ENCODE measurements around the gene DPEP2.
"Not testable (repeated sequence)": the region's sequence is repeated elsewhere in the genome, so short reads cannot be mapped to it uniquely, and the experiment has no call there.

The DPEP2 gene

DNA sequence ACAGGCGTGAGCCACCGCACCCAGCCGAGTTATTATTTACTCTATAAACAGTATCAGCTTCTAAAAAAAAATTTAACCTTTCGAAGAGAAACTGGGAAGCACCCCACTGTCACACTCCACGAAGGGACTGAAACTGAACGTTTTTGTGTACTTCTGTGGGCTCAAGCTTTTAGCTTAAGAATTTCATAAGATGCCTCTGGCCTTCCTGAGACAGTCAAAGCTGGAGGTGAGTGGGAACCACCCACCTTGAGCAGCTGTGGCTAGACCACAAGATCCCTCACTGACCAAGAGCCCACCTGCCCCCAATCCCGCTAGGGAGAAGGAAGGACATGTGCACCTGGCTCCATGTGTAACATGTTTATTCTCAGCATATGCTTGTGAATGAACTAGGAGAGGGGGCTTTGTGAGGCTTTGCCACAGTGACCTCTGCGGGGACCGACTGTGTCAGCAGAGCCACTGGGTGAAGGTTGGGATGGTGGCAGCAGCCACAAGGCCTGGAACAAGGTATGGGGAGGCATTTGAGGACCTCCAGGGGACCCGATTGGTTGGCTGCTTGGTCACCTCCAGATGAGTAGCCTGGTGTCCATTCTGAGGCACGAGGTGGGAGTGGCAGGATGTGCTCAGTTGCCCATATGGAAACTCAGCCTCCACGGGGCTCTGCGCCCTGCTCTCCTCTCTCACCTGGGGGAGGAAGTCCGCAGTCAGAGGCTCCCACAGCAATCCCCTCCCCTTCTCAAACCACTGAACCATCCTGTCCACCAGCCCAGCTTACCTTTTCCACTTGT is 23.8 kb downstream of the DPEP2 start:
- DNase-seq, result no peak

DNA sequence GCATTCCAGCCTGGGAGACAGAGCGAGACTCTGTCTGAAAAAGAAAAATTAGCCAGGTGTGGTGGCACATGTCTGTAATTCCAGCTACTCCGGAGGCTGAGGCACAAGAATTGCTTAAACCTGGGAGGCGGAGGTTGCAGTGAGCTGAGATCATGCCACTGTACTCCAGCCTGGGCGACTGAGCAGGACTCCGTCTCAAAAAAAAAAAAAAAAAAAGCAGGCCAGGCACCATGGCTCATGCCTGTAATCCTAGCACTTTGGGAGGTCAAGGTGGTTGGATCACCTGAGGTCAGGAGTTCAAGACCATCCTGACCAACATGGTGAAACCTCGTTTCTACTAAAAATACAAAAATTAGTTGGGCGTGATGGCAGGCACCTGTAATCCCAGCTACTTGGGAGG is 27.0 kb downstream of the DPEP2 start:
- DNase-seq, result not testable (repeated sequence)

DNA sequence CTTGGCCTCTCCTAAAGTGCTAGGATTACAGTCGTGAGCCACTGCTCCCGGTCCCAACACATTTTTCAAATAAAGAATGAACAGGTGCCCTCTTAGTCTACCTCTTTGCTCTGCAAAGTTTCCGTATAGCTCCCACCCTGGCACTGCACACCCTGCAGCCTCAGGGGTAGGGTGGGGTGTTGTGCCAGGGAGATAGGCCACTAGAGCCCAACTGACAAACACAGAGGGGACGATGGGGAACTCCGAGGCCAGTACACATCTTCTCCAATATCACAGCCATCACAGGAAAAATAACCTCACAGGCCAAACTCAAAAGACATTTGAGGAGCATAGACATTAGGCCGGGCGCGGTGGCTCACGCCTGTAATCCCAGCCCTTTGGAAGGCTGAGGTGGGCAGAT is 28.2 kb downstream of the DPEP2 start:
- no peak for DNase-seq

GRCh38 chr16:67969254-67970039 is 29.8 kb downstream of the DPEP2 start:
- no peak for DNase-seq

- DNase-seq, result peak; percentile 74
Measured at GRCh38 chr16:67968400-67969253, 30.7 kb downstream of the DPEP2 start, which contains the start of gene SLC12A4. TSS of gene SLC12A4 (minus strand) at chr16:67968637. CDS start at chr16:67968553, 84 bp downstream.

GRCh38 chr16:67967958-67968399 is 31.3 kb downstream of the DPEP2 start:
- peak; percentile 25 for DNase-seq

GRCh38 chr16:67967183-67967957 is 31.9 kb downstream of the DPEP2 start:
- peak; percentile 30 for DNase-seq

DNA sequence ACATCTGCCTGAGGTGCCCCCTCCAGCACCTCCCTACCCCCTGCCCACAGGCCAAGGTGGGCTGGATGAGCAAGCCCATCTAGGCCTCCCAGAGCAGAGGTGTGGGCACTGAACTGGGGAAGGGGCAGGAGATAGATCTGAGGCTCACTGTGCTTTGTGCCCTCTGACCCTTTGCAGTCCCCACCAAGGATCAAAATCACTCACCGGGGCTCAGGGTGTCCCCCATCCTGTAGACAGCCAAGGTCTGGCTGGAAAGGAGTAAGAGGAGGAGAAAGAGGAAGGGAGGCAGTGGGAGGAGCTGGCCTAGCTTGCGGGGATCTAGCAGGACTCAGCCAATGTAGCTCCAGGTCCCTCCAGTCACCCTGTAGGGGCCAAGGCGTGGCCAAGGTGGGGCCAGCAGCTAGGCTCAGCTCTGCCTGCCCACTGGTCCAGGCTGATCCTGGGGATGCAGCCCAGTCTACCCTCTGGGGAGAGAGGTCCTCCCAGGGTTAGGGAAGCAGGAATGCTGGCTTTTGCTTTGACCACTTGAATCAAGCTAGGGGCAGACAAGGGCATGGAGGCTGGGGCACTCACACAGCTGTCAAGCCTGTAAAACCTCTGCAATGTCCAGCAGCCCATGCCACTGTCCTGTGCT is 32.6 kb downstream of the DPEP2 start:
- no peak for DNase-seq

DNA sequence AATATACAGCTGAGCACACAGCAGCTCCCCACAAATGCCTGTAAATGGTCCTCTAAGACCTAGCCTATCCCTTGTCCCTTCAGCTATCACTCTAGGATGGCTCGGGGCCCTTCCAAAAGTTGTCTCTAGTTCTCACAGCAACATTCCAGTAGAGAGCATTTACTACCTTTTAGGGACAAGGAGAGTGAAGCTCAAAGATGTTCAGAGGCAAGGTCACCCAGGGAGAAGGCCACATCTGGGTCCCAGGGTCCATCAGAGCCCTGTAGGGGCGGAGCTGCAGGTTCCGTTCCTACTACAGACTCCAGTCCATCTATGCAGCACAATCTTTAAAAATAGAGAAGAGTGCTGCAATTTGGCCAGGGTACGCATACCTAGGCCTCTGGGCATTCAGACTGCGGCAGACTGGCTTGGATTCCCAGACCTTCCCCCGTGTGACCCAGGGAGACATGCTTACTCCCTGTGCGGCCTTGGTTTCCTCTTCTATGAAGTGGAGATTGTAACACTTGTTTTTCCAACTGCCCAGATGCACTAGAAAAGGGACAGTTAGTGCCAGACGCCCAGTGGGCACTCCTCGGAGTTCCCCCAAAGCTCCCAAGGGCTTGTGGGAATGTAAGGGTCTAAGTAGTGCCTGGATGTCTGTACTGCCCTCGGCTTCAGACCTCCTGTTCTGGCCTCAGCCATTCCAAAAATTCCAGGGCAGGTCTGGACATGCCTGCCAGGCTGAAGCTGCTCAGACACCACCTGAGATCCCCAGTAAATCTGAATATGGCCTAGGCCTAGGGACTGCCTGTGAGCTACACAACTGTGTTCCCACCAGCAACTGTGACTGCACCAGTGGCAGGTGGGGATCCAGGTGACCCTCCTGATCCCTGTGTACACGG is 33.4 kb downstream of the DPEP2 start:
- DNase-seq, result no peak

- no peak for DNase-seq
Measured at GRCh38 chr16:67964477-67965131, 34.7 kb downstream of the DPEP2 start.

- no peak for DNase-seq
Measured at GRCh38 chr16:67963662-67964321, 35.5 kb downstream of the DPEP2 start.

DNA sequence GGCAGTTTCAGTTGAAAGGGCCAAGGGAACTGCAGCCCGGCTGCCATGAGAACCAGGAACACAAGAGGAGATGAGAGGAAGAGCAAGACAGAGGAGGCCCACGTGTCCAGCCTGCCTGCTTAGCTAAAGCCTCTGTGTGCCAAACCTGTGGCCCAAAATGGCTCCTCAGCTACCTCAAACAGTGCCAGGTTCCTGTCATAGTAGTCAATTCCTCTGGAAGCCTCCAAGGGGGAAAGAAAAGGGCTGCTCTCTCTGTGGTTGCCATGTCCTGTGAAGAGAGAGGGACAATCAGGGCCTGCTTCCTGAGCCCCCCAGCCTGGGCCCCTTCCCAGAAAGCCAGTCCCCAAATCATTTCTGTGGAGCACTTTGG is 36.0 kb downstream of the DPEP2 start:
- no peak for DNase-seq

GRCh38 chr16:67962135-67962534 is 37.1 kb downstream of the DPEP2 start:
- no peak for DNase-seq

DNA sequence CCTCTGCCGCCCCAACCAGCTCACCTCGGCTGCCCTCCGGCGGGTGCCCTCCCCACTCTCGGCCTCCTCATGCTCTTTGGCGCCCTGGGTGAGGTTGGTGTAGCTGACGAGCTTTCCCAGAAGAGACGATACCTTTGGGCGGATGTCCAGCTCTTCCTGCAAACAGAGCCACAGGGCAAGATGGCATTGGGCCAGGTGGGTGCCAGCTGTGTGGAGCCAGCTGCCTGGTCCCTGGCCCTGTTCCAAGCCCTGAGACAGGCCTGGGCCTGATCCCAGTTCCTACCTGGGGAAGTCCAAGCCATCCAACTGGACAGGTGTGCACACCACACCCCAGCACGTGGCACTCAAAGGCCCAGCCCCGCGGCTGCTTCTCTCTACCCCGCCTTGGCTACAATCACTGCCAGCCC is 37.7 kb downstream of the DPEP2 start:
- DNase-seq, result no peak

- peak; percentile 81 for DNase-seq
Measured at GRCh38 chr16:67959536-67960329, 39.6 kb downstream of the DPEP2 start.

- no peak for DNase-seq
Measured at GRCh38 chr16:67957622-67958021, 41.7 kb downstream of the DPEP2 start.

GRCh38 chr16:67954421-67955196 is 44.7 kb downstream of the DPEP2 start:
- no peak for DNase-seq

All from HCEC 1CT (cell line).